IPS-20b (cell line): Measurements from ENCODE around the gene THRAP3.

Experiments
- H3K27ac ChIP-seq: one replicate; pipeline ENCODE4 v1.5.1; 2013; ENCODE audit warnings: low read length
- H3K27me3 ChIP-seq: 2 replicates; pipeline ENCODE4 v1.6.1; 2013; ENCODE audit warnings: mild to moderate bottlenecking, low read length, inconsistent platforms; ENCODE audit not compliant: insufficient read depth
- H3K36me3 ChIP-seq: 2 replicates; pipeline ENCODE4 v1.6.1; 2013; ENCODE audit warnings: low read depth, mild to moderate bottlenecking, inconsistent platforms, low read length, moderate library complexity; ENCODE audit not compliant: insufficient read depth
- H3K4me1 ChIP-seq: 2 replicates; pipeline ENCODE4 v1.6.1; 2013; ENCODE audit warnings: mild to moderate bottlenecking, control low read depth, inconsistent platforms, low read length, moderate library complexity; ENCODE audit not compliant: insufficient read depth
- H3K4me3 ChIP-seq: 2 replicates; pipeline ENCODE4 v1.5.1; 2013; ENCODE audit warnings: mild to moderate bottlenecking, low read length, inconsistent platforms
- H3K9ac ChIP-seq: 2 replicates; pipeline ENCODE4 v1.6.1; 2013; ENCODE audit warnings: low read depth, mild to moderate bottlenecking, inconsistent platforms, low read length, moderate library complexity
- H3K9me3 ChIP-seq: 2 replicates; pipeline ENCODE4 v1.6.1; 2013; ENCODE audit warnings: mild to moderate bottlenecking, low read depth, low read length, inconsistent platforms; ENCODE audit not compliant: insufficient read depth

THRAP3 gene

GRCh38 chr1:36351227-36351977 is 127.2 kb downstream of the THRAP3 start:
- H3K27ac ChIP-seq, result no peak overlapping the region
- no peaks in the 10 kb centered on the region for H3K9me3 ChIP-seq
- no peaks in the 10 kb centered on the region for H3K27me3 ChIP-seq
- H3K4me3 ChIP-seq, result no peak overlapping the region
- H3K9ac ChIP-seq, result no peak overlapping the region
- H3K4me1 ChIP-seq, result peaks cover 7% of the 10 kb centered on the region; the same call in 1 of the 2 replicates
- peaks cover 48% of the 10 kb centered on the region for H3K36me3 ChIP-seq

GRCh38 chr1:36352125-36352909 is 128.1 kb downstream of the THRAP3 start:
- no peak overlapping the region for H3K4me3 ChIP-seq
- no peak overlapping the region for H3K9ac ChIP-seq
- no peaks in the 10 kb centered on the region for H3K9me3 ChIP-seq
- H3K27me3 ChIP-seq, result no peaks in the 10 kb centered on the region
- no peak overlapping the region for H3K27ac ChIP-seq
- H3K36me3 ChIP-seq, result peaks cover 47% of the 10 kb centered on the region
- peaks cover 7% of the 10 kb centered on the region; the same call in 1 of the 2 replicates for H3K4me1 ChIP-seq

- Histone ChIP-seq H3K27me3 (no peaks in the 10 kb centered on the region), H3K4me1 (peaks cover 7% of the 10 kb centered on the region; the same call in 1 of the 2 replicates), H3K9me3 (no peaks in the 10 kb centered on the region), H3K9ac (no peak overlapping the region), H3K27ac (no peak overlapping the region), H3K36me3 (peaks cover 44% of the 10 kb centered on the region), H3K4me3 (no peak overlapping the region)
Observed at GRCh38 chr1:36352910-36353878, 129.0 kb downstream of the THRAP3 start.

GRCh38 chr1:36354486-36354885 is 130.2 kb downstream of the THRAP3 start:
- Histone ChIP-seq H3K36me3 (peaks cover 38% of the 10 kb centered on the region), H3K9me3 (no peaks in the 10 kb centered on the region), H3K9ac (no peak overlapping the region), H3K4me3 (no peak overlapping the region), H3K27me3 (no peaks in the 10 kb centered on the region), H3K4me1 (peaks cover 7% of the 10 kb centered on the region; the same call in 1 of the 2 replicates), H3K27ac (no peak overlapping the region)
